ENCODE results near the gene RSPH1. TPM values are rescaled to one million over a fixed set of nuclear protein-coding genes. Genes with fewer than 3 reads are reported as not detected.

Gene RSPH1
- total RNA-seq, 6 donors from 2014 or later: 0.46 to 68.4 (median 13.4) TPM

DNA sequence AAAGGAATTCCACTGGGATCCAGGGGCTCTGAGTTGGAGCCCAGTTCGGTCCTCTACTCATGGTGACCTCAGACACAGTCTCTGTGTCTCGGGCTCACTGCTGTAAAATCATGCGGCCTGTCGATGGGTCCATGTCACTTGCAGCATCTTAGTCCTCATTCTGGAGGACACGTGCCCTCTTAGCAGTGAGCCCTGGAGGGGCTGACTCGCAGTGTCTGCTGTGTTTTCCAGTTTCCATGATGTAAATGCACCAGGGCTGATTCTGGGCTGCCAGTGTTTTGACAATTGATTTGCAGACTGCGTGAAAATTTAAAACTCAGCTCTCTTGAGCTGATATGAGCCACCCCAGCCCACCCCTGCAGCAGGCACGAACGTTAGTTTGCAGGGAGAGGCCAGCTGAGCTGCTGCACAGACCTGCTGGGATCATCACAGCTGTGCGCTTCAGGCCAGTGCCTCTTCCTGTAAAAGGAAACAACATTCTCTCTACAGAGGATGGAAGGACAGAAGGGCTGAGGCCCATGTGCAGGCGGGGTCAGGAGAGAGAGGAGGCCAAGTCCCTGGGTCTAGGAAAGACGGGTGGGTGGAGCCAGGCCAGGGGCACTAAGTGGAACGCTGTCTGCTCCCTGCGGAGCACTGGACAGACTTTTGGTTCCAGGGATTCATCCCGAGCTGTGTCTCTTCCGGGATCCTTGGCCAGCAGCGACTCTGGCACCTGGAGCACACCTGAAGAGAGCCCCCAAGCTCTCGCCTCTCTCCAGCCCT, 42.6 kb downstream of the RSPH1 start:
- no peaks in the 10 kb centered on the region for H3K27me3 ChIP-seq
- WGBS, 2 donors: 60 to 63% methylated on average over 17 to 18 of the region's 18 CpGs
- ATAC-seq (ENCODE audit: low FRiP score in 2 of 2) (no peak), DNase-seq (no peak)
- no peak for TF ChIP-seq POLR2A (IDR thresholded peaks at IDR 0.05)
- TF ChIP-seq, protein P1, sequence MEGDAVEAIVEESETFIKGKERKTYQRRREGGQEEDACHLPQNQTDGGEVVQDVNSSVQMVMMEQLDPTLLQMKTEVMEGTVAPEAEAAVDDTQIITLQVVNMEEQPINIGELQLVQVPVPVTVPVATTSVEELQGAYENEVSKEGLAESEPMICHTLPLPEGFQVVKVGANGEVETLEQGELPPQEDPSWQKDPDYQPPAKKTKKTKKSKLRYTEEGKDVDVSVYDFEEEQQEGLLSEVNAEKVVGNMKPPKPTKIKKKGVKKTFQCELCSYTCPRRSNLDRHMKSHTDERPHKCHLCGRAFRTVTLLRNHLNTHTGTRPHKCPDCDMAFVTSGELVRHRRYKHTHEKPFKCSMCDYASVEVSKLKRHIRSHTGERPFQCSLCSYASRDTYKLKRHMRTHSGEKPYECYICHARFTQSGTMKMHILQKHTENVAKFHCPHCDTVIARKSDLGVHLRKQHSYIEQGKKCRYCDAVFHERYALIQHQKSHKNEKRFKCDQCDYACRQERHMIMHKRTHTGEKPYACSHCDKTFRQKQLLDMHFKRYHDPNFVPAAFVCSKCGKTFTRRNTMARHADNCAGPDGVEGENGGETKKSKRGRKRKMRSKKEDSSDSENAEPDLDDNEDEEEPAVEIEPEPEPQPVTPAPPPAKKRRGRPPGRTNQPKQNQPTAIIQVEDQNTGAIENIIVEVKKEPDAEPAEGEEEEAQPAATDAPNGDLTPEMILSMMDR (IDR thresholded peaks at IDR 0.05): no peak
- TF ChIP-seq EP300 (IDR thresholded peaks at IDR 0.05): no peak
- TF ChIP-seq POLR2AphosphoS5 (IDR thresholded peaks at IDR 0.05): no peak
- no peaks in the 10 kb centered on the region for H3K36me3 ChIP-seq
- no peak overlapping the region for H3K27ac ChIP-seq
- no peaks in the 10 kb centered on the region for H3K9me3 ChIP-seq
- H3K4me1 ChIP-seq: peaks cover 0 to 9% (median 5%) of the 10 kb centered on the region in 4 donors
- H3K4me3 ChIP-seq: no peak overlapping the region

DNA sequence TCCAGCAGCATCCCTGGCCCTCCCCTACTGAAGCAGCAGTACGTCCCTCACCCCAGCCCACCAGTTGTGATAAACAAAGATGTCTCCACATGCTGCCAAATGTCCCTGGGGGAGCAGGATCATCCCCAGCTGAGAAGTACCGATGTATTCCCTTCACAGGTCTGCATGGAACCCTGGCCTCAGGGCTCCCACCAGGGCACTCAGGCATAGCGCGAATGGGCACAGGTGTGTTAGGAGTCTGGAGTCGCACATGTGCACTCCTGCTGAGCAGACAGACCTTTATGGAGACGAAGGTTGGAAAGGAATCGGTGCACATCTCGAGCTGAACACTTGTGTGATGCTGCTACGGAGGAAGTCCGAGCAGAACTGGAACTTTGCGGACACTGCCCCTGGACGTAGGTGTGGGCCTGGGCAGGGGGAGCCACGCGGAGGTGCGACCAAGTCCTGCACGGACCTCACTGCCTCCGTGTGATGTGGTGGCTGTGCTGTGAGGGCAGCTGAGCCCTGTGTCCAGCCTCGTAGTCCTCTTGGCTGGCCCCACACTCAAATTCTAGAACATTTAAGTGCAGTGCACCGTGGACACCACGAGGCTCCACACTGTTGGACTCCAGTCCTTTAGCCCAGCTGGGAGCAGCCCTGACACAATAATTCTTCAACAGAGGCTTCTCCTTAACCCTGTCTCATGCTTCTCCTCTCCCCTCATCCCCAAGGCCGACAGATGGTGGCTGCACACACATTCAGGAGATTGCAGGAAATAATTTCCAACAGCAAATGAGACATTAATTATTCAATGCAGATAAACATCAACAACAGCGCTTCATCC, 43.4 kb downstream of the RSPH1 start:
- DNase-seq: peak in 1 of 2 donors; percentile 59
- Histone ChIP-seq H3K4me3 (no peak overlapping the region), H3K27me3 (no peaks in the 10 kb centered on the region), H3K27ac (no peak overlapping the region), H3K9me3 (no peaks in the 10 kb centered on the region), H3K4me1 (peaks cover 0 to 9% (median 5%) of the 10 kb centered on the region in 4 donors), H3K36me3 (no peaks in the 10 kb centered on the region)
- ATAC-seq (ENCODE audit: low FRiP score in 2 of 2): no peak
- WGBS, 2 donors: 87 to 90% methylated on average over 15 to 20 of the region's 22 CpGs
- TF ChIP-seq POLR2A (IDR thresholded peaks at IDR 0.05): no peak
- no peak for TF ChIP-seq POLR2AphosphoS5 (IDR thresholded peaks at IDR 0.05)
- no peak for TF ChIP-seq EP300 (IDR thresholded peaks at IDR 0.05)
- TF ChIP-seq, protein P1 (IDR thresholded peaks at IDR 0.05): no peak

DNA sequence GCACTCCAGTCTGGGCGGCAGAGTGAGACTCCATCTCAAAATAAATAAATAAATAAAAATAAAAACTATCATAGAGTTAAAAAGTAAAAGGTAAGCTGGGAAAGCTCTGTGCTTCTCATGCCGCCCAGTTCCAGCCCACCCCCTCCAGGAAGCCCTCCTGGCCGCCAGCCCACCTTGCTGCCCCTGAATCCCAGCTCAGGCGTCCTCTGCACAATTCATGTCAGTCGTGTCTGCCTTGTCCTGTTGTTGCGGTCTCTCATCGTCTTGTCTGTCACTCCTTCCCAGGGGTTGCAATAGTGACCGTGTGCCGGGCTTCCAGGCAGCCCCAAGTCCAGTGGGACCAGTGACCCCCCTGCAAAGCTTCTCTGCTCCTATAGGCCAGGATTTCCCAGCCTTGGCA, 44.1 kb downstream of the RSPH1 start:
- WGBS, 2 donors: 93 to 94% methylated on average over 9 of the region's 9 CpGs
- H3K4me1 ChIP-seq: peaks cover 0 to 9% (median 5%) of the 10 kb centered on the region in 4 donors
- H3K4me3 ChIP-seq: no peak overlapping the region
- DNase-seq (no peak), ATAC-seq (ENCODE audit: low FRiP score in 2 of 2) (no peak)
- no peak overlapping the region for H3K27ac ChIP-seq
- H3K36me3 ChIP-seq: no peaks in the 10 kb centered on the region
- no peaks in the 10 kb centered on the region for H3K27me3 ChIP-seq
- no peaks in the 10 kb centered on the region for H3K9me3 ChIP-seq
- no peak for TF ChIP-seq EP300 (IDR thresholded peaks at IDR 0.05)
- TF ChIP-seq POLR2AphosphoS5 (IDR thresholded peaks at IDR 0.05): no peak
- TF ChIP-seq, protein P1 (IDR thresholded peaks at IDR 0.05): no peak
- TF ChIP-seq POLR2A (IDR thresholded peaks at IDR 0.05): no peak

DNA sequence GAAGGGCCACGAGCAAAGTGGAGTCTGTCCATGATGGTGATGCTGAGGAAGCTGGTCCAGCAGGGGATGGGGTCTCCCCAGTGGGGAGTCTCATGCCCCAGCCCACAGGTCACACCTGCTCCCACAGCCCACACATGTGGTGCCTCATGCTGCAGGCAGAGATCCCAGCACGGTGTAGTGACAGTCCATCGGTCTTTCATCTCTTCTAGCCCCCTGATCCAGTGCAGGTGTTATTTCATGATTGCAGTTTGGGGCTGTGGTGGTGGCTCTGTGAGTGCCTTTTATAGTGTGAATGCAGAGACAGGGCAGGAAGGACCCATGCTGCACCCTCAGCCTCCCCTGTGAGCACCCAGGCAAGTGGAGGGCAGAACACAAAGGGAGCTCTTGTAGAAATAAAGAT, 47.3 kb downstream of the RSPH1 start:
- H3K27ac ChIP-seq: no peak overlapping the region
- no peak for DNase-seq
- no peak overlapping the region for H3K4me3 ChIP-seq
- TF ChIP-seq POLR2A (IDR thresholded peaks at IDR 0.05) (no peak), POLR2AphosphoS5 (IDR thresholded peaks at IDR 0.05) (no peak), EP300 (IDR thresholded peaks at IDR 0.05) (no peak)
- TF ChIP-seq, protein P1 (IDR thresholded peaks at IDR 0.05): no peak
- no peaks in the 10 kb centered on the region for H3K27me3 ChIP-seq
- H3K4me1 ChIP-seq: peaks cover 0 to 9% (median 5%) of the 10 kb centered on the region in 4 donors
- H3K36me3 ChIP-seq: no peaks in the 10 kb centered on the region
- no peak for ATAC-seq (ENCODE audit: low FRiP score in 2 of 2)
- H3K9me3 ChIP-seq: no peaks in the 10 kb centered on the region
- 78 to 89% methylated on average over 3 of the region's 3 CpGs for WGBS, 2 donors

All from upper lobe of left lung (tissue), 6 donors.